GM19468 (cell line): ENCODE results near the gene OCA2.

Source experiments
- ATAC-seq: cut with Tn5 transposase; IDR thresholded peaks from one replicate; pipeline ENCODE4 v1.9.1; 2021; ENCODE audit warnings: mild to moderate bottlenecking, moderate library complexity, moderate number of reproducible peaks; ENCODE audit not compliant: unreplicated experiment; ENCODE audit errors: extremely low read depth

Gene OCA2

DNA sequence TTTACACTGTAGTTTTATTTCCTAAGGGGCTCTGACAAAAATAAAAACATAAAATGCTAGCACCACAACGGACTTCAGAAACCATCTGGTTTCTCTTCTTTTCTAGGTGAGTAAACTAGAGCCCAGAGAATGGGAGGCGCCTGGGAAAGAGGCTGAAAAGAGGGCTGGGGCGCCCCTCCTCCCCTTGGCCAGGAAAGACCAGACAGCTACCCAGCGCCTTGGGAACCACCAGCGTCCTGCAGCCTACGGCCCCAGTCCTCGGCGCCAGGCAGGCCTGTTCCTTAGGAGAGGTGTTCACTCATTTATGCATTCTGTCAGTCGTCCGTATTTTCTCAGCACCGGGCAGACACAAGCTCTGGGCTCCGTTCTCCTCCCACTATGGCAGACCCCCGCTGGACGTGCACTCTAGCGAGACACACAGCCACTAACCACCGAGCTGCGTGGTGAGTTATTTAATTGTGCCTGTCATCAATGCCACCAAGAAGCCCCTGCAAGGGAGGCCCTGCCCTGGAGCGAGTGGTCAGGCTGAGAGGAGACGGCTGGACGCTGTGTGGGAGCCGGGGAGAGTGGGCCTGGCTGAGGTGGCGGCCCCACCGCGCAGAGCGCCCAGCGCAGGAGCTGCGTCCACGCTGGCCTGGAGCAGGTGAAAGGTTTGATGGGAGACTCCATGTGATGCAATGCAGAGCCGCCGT is 294.4 kb downstream of the OCA2 start:
- ATAC-seq: no peak

DNA sequence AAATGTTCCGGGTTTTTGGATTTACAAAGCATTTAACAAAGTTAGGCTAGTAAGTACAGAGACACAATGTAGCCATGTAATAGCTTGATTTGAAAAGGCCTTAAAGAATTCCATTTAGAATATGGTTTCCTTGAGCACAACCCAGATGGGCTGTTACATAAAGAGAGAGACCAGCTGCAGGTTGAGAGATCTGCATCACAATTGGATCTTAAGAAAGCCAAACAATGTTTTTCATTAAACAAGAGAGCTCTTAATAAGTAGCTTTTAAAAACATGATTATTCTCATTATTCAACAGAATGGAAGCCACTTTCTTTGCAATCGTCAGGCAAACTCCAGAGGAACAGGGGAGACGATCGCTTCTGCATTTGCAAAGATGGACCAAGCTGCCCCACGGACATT is 300.3 kb downstream of the OCA2 start:
- ATAC-seq: no peak

DNA sequence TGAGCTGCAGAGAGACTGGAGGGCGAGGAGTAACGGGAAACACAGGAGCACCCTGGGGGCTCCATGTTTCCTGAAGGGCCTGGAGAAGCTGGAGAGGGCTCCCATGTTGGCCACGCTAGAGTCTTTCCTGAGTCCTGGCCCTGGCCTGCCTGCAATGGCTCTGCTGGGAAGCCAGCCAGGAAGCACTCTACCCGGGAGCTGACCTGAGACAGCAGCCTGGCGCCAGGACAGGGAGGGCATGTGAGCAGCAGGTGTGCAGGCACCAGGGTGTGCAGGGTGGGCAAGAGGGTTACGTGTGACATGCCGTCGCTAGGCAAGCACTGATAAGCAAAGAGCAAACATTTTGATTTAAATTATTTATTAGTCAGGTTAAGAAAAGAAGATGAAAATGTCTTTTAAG is 301.4 kb downstream of the OCA2 start:
- no peak for ATAC-seq

DNA sequence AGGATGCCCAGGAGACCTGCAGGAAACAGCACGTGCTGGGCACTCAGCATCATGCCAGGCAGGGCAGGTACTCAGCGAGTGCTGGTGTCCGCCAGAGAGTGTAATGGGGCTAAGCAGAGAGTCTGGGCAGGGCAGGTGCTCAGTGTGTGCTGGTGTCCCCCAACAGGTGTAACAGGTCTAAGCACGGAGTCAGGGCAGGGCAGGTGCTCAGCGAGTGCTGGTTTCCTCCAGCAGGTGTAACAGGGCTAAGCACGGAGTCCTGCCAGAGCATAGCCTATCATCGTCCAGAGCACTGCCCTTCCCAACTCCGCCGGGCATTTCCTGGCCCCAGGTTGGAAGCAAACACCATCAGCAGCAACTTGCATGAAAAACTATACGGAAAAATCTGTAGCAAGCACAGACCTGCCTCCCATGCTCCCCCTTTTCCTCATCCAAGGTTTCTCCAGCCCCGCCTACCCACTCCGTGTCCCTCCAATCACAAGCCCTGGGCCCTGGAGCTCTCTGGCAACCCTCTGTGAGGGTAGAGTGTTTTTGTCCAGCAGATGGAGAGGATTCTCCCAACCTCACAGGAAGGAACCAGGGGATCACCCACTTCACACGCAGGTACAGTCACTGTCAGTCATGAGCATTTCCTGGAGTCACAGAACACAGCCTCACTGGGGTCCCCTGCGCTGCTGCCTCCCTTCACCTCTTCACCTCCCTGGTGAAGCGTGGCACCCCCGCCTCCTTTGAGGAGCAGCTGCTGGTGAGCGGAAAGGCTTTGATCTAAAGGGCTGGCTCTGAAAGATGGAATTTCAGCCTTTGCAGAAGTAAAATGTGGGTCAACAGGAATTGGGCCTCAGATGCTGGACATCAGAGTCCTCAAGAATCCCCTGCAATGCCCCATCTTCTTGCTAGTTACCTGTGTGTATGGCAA is 302.5 kb downstream of the OCA2 start:
- ATAC-seq: no peak

DNA sequence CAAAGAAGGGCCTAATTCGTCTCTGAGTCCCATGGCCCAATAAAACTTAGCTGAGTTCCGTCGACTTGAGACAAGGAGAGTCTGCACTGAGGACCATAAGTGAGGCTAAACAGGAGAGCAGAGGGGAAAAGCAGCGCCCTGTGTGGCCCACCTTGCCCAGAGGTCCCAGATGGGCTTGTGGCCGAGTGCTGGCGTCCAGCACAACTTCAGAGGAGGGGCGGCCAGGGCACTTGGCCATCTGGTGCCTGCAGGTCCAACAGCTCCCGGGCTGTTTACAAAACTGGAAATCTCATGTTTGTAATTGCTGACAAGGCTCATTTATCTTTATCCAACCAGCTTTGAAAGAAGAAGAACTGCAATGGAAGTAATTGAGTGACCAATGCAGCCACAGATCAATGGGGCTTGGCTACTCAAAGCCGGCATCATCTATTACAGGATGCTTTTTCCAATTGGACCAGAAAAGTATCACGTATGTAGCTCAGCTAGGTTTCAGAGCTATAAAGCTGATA is 306.3 kb downstream of the OCA2 start:
- ATAC-seq: no peak

DNA sequence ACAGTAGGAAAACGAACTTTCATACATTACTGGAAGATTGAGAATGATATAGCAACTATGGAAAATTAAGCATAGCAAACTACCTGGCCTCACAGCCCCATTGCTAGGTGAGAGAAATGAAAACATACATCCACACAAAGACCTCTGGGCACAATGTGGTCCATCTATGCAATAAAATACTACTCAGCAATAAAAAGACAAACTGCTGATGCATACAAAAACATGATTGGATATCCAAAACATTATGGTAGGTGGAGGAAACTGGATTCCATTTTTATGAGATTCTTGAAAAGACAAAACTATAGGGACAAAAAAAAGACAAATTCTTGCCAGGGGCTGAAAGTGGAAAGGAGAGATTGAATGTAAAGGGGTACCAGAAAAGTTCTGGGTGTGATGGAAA is 308.8 kb downstream of the OCA2 start:
- no peak for ATAC-seq

DNA sequence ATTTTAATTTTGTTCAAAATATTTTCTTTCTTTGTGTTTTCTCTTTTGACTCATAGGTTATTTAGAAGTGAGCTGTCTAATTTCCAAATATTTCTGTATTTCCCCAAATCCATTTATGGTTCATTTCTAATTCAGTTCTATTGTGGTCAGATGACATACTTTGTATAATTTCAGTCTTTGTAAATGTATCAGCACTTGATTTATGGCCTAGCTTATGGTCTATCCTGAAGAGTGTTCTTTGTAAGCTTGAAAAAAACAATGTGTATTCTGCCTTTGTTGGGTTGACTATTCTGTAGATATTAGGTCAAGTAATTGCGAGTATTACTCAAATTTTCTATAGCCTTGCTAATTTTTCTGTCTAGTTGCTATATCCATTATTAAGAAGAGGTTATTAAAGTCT is 311.2 kb downstream of the OCA2 start:
- ATAC-seq: no peak

DNA sequence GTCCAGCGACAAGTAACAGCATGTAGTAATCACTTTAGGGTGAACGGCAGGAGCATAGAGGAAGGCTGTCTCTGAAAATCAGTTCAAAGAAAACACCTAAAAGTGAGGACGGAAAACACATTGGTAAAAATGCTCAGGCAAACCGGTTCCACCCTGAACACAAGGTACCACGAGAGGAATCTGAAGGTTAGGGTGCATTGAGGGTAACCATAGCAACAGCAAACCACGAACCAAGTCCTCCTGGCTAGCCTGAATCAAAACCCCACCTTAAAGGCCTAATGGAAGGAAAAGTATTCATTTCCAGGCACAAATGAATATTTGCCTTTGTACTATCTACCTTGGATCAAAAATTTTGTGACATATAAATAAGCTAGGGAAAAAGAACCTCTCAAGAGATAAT is 315.0 kb downstream of the OCA2 start:
- ATAC-seq: no peak

DNA sequence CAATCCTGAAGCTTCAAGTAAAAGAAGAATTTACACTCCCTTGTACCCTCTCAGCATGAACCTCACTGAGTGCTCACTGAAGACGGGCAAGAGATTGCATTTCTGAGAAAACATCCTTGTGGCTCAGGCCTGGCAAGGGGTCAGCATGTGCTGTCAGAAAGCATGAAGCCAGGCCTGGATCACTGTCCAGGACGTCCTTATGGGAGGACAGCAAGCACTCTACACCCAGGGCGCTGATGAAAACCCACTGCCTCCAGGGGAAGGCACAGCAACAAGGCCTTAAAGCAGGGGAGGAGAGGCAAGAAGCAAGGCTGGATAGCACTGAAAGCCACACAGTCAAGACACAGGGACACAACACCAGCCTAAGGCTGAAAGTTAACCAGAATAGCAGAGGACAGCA is 315.4 kb downstream of the OCA2 start:
- no peak for ATAC-seq

DNA sequence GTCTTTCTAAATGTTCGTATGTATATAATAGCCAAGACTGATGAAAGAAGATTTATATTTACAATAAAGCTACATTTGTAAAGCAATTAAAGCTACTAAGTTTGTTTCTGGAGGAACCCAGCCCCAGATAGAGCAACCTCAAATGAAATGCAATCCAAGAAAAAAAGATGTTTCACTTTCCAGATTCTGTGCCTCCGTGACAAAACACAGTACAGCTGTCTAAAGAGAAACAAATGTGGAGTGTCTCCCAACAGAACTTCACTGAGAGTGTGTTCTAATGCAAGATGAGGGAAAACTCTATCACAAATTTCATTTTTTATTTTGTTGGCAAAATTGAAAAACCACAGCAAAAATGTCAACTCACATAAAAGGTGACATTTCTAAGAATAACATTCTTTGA is 317.0 kb downstream of the OCA2 start:
- no peak for ATAC-seq

DNA sequence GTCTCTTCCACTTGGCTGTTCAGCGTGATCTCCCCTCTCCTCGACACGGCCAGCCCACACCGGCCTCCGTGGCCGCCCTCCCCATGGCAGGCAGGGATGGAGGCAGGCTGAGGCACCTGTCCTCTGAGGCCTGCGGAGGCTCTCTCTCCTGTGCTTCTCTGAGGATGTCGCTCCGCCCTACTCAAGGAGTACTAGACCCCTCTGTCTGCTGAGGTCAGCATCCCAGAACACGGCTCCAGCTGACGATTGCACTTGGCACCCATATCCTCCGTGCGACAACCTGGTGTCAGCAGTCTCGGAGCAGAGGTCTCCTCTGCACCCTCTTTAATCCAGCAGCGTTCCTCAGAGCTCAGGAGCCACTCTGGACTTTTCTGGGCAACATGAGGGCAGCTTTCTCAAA is 322.6 kb downstream of the OCA2 start:
- no peak for ATAC-seq

DNA sequence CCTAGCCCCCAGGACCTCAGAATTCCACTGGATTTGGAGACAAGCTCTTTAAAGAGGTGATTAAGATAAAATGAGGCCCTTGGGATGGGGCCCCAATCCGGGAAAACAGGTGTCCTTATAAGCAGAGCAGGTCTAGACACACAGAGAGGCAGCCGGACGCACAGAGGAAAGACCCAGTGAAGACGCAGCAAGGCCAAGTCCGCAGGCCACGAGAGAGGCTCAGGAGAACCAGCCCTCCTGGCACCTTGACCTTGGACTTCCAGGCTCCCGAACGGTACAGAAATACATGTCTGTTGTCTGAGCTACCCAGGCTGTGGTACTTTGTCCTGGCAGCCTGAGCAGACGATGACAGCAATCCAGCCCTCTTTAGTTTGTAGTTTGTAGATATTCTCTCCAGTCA is 324.5 kb downstream of the OCA2 start:
- no peak for ATAC-seq

DNA sequence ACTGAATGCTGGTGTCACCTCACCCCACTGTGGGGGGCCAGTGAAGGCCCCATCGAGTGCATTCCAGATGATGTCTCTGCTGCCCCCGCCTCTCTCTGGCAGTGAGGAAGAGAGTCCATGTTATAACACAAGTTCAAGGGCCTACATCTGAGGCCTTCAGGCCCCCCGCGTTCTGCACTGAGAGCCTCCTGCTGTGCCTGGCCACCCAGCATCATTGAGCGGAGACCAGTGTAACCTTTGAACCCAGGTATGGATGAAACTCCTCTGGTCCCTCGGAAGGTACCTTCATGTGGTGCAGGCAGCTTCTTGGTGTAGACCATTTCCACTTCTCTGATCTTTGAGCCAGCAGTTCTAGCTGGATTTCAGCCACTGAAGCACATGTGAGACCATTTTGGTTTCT is 324.9 kb downstream of the OCA2 start:
- no peak for ATAC-seq

DNA sequence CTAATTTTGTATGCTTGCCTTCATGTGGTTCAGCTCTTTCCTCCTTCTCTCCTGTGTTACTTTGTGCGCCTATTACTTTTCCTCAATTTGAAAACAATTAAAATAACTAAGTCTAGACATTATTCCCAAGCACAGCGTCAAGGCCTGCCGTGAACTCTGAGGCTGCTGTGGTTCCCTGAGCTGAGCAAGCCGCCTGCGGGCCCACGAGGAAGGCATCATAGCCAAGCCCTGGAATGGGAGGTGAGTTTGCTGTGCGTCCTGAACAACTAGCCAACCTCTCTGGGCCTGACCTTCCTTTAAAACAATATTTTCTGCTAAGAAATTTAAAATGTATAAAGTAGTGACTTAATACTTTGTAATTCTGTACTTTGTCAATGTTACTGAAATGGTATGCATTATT is 327.2 kb downstream of the OCA2 start:
- ATAC-seq: no peak

DNA sequence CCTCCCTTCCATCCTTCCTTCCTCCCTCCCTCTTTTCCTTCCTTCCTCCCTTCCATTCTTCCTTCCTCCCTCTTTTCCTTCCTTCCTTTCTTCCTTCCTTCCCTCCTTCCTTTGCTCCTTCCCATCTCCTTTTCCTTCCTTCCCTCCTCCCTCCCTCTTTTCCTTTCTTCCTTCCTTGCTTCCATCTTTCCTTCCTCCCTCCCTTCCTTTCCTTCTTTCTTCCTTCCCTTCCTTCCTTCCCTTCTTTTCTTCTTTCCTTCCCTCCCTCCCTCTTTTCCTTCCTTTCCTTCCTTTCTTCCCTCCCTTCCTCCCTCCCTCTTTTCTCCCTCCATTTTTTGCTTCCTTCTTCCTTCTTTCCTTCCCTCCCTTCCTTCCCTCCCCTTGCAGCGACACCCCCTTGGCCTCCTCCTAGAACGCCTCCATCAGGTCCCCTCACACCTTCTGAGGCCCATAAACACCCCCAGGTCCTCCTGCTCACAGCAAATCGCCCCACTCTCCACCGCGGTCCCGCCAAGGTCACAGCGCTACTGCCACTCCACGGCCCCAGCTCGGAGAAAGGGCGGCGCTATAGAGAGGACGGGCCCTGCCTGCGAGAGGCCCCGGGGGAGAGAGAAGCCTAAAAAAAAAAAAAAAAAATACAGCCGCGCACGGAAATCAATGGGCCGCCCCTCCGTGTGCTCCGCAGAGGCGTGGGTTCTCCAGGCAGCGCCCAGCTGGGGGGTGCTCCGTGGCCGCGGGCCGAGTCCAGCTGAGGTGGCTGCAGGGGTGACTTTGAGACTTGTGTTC is 328.2 kb downstream of the OCA2 start:
- no peak for ATAC-seq

DNA sequence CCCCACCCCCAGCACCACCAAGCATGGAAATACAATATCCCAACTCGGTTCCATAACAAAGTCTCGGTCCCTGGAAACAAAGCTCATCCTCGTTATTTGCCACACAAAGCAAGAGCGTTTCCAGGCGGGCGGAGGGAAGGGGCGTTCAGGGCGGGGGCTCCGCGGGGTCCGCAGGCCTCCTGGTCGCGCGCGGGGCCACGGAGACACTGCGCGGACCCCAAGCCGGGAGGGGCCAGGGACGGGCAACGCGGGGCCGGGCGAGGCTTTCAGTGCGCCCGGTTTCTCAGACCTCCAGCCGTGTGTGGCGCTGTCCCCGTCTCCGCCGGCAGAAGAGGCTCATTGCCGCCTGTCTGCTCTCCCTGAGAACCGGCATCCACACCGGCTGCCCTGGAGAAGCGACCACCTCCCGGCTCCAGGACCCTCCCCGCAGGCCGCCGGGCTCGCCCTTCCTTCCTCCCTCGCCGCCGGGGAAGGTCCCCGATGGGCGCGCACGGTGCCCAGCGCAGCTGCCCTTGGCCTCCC is 329.0 kb downstream of the OCA2 start:
- no peak for ATAC-seq

DNA sequence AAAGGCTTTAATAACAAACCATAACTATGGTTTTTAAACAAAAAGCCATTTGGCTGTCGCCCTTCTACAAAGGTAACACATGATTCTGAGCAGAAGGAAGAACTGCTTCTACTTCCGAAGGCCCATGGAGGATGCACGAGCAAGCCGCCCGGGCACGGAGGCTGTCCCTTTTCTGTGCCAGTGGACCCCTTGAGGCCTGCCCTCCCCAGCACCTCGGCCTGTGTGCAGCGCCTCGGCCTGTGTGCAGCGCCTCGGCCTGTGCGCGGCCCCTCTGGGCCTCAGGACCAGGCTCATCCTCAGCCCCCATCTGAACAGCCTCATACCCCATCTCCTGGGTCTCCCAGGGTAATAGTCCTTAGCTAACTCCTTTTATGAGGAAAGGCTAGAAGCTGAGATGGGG is 329.5 kb downstream of the OCA2 start:
- no peak for ATAC-seq

DNA sequence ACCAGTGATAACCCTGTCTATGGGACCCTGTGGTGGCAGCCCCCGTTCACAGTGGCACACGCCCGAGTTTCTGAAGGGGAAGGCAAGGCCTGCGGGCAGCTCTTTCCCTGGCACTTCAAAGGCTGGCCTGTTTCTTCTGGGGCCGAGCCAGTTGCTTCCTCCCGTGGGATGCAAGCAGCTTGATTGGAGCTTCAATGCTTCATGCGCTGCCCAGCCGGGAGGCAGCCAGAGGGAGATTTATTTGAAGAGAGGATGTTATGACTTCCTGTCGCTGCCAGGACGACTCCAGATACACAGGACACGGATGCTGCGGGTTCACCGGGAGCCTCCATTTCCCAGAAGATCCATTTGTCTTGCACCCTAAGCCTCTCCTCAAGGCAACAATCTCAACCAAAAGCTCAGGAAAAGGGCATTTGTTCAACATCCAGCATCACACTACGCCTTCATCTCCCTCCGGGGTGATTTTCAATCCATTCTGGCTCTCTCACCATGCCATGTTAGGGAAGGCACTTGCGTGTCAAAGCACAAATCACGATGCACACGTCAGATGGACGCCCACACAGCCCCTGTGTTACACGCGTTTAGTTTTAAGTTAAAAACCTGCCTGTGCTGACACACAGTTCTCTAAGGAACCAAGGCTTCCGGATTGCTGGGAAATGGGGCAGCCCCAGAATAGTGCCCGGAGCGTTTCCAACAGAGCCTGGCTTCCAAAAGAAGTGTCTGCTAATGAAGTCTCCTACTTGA is 330.2 kb downstream of the OCA2 start:
- no peak for ATAC-seq

DNA sequence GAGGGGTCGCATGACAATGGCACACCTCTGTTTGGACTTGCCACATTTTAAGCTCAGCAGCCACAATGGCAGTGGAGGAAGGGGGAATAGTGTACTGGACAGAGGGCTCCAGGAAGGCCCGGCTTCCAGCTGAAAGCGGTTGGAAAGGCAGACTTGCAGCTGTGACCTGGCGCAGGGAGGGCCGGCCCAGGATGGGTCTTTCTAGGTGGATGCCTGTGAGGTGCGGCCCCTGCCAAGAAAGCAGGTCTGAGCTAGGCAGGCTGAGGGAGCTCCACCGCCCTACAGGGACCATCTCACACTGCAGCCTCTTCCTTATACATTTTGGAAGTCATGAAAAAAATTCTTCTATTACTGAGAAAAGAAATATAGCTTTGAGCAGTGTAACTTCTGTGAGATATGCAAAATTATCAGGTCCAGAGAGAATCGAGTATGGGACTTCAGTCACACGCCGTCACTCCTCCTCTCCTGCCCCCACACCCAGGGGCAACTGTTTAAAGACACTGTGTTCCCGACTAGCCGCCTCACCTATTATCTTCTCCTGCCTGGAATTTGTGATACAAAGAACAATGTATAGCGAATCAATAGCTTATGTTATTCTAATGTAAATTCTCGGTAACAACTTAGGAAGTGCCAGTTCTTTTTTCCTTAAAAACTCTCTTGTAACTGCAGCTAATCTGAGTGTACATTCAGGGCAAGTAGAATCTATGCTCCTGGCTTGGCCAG is 331.0 kb downstream of the OCA2 start:
- ATAC-seq: no peak
